CD4-positive, alpha-beta T cell treated with Interleukin-2 at 100 ng/mL for 4 hours (primary cell): ENCODE results near the gene SEC61A1.

Source experiments
- DNase-seq: peaks from one replicate; pipeline ENCODE4 v3.0.0-alpha.2; 2020; ENCODE audit warnings: low spot score

The SEC61A1 gene

GRCh38 chr3:128113817-128114794 is 61.9 kb downstream of the SEC61A1 start:
- DNase-seq, result peak; percentile 17
